ENCODE measurements around the gene PHC2.

DNA sequence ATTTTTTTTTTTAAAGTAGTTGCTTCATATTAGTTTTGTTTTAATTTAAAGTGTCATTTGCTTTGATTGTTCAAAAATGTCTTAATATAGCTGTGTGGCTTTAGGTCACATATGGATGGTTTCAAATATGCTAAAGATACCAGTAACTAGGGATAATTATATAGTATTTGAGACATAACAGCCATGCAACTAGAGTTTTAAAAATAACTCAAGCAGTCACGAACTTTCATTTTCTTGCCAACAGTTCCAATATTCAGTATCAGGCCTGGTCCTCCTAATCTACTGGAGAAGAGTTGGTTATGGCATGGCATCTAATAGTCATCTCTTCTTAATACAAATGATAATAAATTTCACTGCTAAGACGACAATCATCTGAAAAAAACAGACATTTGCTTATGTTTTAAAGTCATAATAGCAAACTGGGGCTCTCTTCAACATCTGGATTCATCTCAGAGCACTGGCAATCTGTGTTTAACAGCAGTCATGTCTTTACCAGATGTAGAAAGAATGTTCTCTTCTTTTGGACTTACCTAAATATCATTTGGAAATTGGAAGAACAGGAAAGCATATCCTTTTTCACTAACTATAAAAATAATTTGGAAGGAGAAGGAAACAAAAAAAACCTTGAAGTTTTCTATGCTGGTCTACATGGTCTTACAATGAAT, 85.9 kb downstream of the PHC2 start:
- TF ChIP-seq, protein P1, sequence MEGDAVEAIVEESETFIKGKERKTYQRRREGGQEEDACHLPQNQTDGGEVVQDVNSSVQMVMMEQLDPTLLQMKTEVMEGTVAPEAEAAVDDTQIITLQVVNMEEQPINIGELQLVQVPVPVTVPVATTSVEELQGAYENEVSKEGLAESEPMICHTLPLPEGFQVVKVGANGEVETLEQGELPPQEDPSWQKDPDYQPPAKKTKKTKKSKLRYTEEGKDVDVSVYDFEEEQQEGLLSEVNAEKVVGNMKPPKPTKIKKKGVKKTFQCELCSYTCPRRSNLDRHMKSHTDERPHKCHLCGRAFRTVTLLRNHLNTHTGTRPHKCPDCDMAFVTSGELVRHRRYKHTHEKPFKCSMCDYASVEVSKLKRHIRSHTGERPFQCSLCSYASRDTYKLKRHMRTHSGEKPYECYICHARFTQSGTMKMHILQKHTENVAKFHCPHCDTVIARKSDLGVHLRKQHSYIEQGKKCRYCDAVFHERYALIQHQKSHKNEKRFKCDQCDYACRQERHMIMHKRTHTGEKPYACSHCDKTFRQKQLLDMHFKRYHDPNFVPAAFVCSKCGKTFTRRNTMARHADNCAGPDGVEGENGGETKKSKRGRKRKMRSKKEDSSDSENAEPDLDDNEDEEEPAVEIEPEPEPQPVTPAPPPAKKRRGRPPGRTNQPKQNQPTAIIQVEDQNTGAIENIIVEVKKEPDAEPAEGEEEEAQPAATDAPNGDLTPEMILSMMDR (IDR thresholded peaks at IDR 0.05; ENCODE audit: poor library complexity, severe bottlenecking) = no peak
- no peak for TF ChIP-seq POLR2AphosphoS5 (IDR thresholded peaks at IDR 0.05)
- no peak for TF ChIP-seq TAF1 (IDR thresholded peaks at IDR 0.05; ENCODE audit: low read depth)
- no peak for TF ChIP-seq REST (IDR thresholded peaks at IDR 0.05; ENCODE audit: borderline replicate concordance)
- TF ChIP-seq RAD21 (conservative IDR thresholded peaks at IDR 0.05) = no peak

All from neural cell (in vitro differentiated cells).